ENCODE measurements around the gene ITGB2.

ITGB2 gene

GRCh38 chr21:44927587-44928461 lies 7.1 kb upstream of the ITGB2 start:
- H3K4me3 ChIP-seq (ENCODE audit: low read depth, low read length) = peak overlapping the region; percentile 76

DNA sequence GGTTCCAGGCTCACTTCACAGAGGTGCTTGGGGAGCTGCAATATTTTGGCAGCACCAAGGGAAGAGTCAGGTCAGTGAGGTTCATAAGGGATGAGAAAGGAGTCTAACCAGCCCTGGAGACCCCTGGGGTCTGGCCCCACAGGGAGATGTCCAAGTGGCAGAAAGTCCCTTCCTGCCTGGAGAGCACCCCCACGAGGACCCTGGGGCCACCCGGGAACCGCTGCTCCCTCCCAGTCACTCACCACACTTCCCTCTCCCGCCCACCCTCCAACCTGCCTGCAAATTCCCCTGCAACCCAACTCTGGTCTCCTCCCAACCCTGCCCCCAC lies 6.5 kb upstream of the ITGB2 start:
- H3K4me3 ChIP-seq (ENCODE audit: low read depth, low read length) = peak overlapping the region; percentile 76
- TF ChIP-seq, protein P1, sequence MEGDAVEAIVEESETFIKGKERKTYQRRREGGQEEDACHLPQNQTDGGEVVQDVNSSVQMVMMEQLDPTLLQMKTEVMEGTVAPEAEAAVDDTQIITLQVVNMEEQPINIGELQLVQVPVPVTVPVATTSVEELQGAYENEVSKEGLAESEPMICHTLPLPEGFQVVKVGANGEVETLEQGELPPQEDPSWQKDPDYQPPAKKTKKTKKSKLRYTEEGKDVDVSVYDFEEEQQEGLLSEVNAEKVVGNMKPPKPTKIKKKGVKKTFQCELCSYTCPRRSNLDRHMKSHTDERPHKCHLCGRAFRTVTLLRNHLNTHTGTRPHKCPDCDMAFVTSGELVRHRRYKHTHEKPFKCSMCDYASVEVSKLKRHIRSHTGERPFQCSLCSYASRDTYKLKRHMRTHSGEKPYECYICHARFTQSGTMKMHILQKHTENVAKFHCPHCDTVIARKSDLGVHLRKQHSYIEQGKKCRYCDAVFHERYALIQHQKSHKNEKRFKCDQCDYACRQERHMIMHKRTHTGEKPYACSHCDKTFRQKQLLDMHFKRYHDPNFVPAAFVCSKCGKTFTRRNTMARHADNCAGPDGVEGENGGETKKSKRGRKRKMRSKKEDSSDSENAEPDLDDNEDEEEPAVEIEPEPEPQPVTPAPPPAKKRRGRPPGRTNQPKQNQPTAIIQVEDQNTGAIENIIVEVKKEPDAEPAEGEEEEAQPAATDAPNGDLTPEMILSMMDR (IDR thresholded peaks at IDR 0.05; ENCODE audit: borderline replicate concordance, insufficient read depth, low read depth, low read length) = no peak

More at GRCh38 chr21:44927587-44928461, 7.1 kb upstream of the ITGB2 start:
- TF ChIP-seq, protein P1 (IDR thresholded peaks at IDR 0.05; ENCODE audit: borderline replicate concordance, insufficient read depth, low read depth, low read length) = no peak

- TF ChIP-seq, protein P1 (IDR thresholded peaks at IDR 0.05; ENCODE audit: borderline replicate concordance, insufficient read depth, low read depth, low read length) = no peak
- H3K4me3 ChIP-seq (ENCODE audit: low read depth, low read length) = no peak overlapping the region
These were observed 5.8 kb upstream of the ITGB2 start for GRCh38 chr21:44926331-44927101.

DNA sequence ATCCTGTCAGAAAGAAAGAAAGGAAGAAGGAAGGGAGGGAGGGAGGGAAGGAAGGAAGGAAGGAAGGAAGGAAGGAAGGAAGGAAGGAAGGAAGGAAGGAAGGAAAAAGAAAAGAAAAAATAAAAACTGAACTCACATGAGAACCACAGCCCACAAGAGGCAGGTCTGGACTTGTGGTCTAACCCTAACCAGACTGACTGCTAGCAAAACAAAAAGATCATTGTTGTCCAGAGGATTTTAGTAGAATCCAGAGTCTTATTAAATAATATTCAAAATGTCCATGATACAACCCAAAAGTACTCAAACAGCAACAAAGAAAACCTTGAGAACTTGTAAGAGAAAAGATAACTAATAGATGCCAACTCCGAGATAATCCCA lies 4.7 kb upstream of the ITGB2 start:
- no peak overlapping the region for H3K4me3 ChIP-seq (ENCODE audit: low read depth, low read length)

DNA sequence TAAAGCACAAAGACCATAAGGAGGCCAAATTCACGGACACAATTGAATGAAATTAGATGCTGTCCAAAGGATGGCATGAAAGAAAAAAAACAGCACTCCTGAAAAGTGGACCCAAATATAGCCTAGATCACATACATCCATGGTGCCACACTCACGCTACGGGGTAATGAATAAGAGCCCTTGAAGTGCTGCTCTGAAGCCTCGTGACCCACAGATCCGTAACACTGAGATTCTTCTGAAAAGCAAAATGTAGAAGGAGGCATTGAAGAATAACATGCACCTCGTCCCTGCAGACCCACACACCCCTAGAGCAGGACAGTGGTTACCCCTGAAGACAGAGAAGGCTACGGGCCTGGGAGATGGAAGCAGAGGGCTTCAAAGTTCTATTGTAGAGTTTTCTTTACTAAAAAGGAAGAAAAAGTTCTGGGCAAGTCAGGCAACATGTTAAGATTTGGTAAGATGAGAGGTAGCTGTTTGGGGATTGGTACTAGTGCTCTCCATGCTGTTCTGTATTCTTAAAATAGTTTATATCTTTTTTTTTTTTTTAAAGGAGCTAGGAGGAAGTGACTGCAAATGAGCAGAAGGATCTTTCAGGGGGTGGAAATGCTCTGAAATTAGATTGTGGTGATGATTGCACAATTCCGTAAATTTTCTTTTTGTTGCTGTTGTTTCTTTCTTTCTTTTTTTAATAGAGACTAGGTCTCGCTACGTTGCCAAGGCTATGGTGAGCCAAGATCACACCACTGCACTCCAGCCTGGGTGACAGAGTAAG lies 4.1 kb upstream of the ITGB2 start:
- no peak overlapping the region for H3K4me3 ChIP-seq (ENCODE audit: low read depth, low read length)

More for the DNA sequence above, 4.7 kb upstream of the ITGB2 start:
- TF ChIP-seq, protein P1 (IDR thresholded peaks at IDR 0.05; ENCODE audit: borderline replicate concordance, insufficient read depth, low read depth, low read length) = no peak

GRCh38 chr21:44923480-44924084 lies 2.9 kb upstream of the ITGB2 start:
- TF ChIP-seq, protein P1 (IDR thresholded peaks at IDR 0.05; ENCODE audit: borderline replicate concordance, insufficient read depth, low read depth, low read length) = no peak
- no peak overlapping the region for H3K4me3 ChIP-seq (ENCODE audit: low read depth, low read length)

More for the DNA sequence above, 4.1 kb upstream of the ITGB2 start:
- TF ChIP-seq, protein P1 (IDR thresholded peaks at IDR 0.05; ENCODE audit: borderline replicate concordance, insufficient read depth, low read depth, low read length) = no peak
